ENCODE data around the gene MAP2K3.

- no peak for TF ChIP-seq CTCF (IDR thresholded peaks at IDR 0.05)
- TF ChIP-seq EP300 (IDR thresholded peaks at IDR 0.05): no peak
- no peak for TF ChIP-seq POLR2A (IDR thresholded peaks at IDR 0.05)
- TF ChIP-seq POLR2AphosphoS5 (IDR thresholded peaks at IDR 0.05): no peak
Measured at GRCh38 chr17:21352981-21353265, 68.4 kb downstream of the MAP2K3 start.
